GM12892 (cell line): ENCODE measurements around the gene GALNT2.

Source experiments
- DNase-seq: peaks from one replicate; pipeline ENCODE4 v3.0.0; 2011; ENCODE audit not compliant: insufficient read length
- FAIRE-seq: peaks from 2 replicates; lab custom pipeline; 2011; peaks lifted over from hg19 to GRCh38; lab: Jason Lieb, UNC
- POLR2A ChIP-seq: IDR thresholded peaks from 2 replicates; pipeline ENCODE4 v1.6.1; 2011; ENCODE audit warnings: low read depth, low read length, control low read depth
- POLR2AphosphoS5 ChIP-seq: IDR thresholded peaks from 2 replicates; pipeline ENCODE4 v1.6.1; 2011; ENCODE audit warnings: low read depth, low read length, control low read depth
- TAF1 ChIP-seq: IDR thresholded peaks from 2 replicates; pipeline ENCODE4 v1.6.1; 2011; ENCODE audit warnings: low read depth, mild to moderate bottlenecking, control low read depth, low read length, borderline replicate concordance

GALNT2 gene

GRCh38 chr1:230067871-230068620 lies 1.0 kb downstream of the GALNT2 start:
- peak; percentile 47 for DNase-seq
- FAIRE-seq = peak; percentile 38
- no peak for TF ChIP-seq POLR2AphosphoS5
- TF ChIP-seq TAF1 = no peak
- no peak for TF ChIP-seq POLR2A

- TF ChIP-seq POLR2A (no peak), POLR2AphosphoS5 (no peak), TAF1 (no peak)
- DNase-seq = no peak
- FAIRE-seq = no peak
These were observed 1.5 kb downstream of the GALNT2 start for GRCh38 chr1:230068621-230068873.

GRCh38 chr1:230068952-230069684 lies 2.1 kb downstream of the GALNT2 start:
- no peak for TF ChIP-seq TAF1
- TF ChIP-seq POLR2AphosphoS5 = no peak
- no peak for TF ChIP-seq POLR2A
- peak; percentile 72 for FAIRE-seq
- DNase-seq = no peak

GRCh38 chr1:230069796-230070195 lies 2.8 kb downstream of the GALNT2 start:
- TF ChIP-seq POLR2AphosphoS5 (no peak), POLR2A (no peak), TAF1 (no peak)
- DNase-seq = no peak
- FAIRE-seq = no peak

GRCh38 chr1:230070321-230071208 lies 3.5 kb downstream of the GALNT2 start:
- DNase-seq (no peak), FAIRE-seq (no peak)
- TF ChIP-seq POLR2AphosphoS5 (no peak), POLR2A (no peak), TAF1 (no peak)

- FAIRE-seq (no peak), DNase-seq (no peak)
- TF ChIP-seq TAF1 (no peak), POLR2A (no peak), POLR2AphosphoS5 (no peak)
These were observed 4.3 kb downstream of the GALNT2 start for GRCh38 chr1:230071316-230071715.

- TF ChIP-seq POLR2A = no peak
- no peak for TF ChIP-seq TAF1
- no peak for TF ChIP-seq POLR2AphosphoS5
- DNase-seq = no peak
- no peak for FAIRE-seq
These were observed 5.3 kb downstream of the GALNT2 start for GRCh38 chr1:230072296-230072695.

- TF ChIP-seq TAF1 (no peak), POLR2A (no peak), POLR2AphosphoS5 (no peak)
- DNase-seq (no peak), FAIRE-seq (no peak)
These were observed 5.8 kb downstream of the GALNT2 start for GRCh38 chr1:230072866-230073265.

GRCh38 chr1:230073371-230074035 lies 6.5 kb downstream of the GALNT2 start:
- TF ChIP-seq POLR2A (no peak), POLR2AphosphoS5 (no peak), TAF1 (no peak)
- FAIRE-seq = no peak
- DNase-seq = no peak

GRCh38 chr1:230074270-230074669 lies 7.2 kb downstream of the GALNT2 start:
- TF ChIP-seq POLR2AphosphoS5 (no peak), POLR2A (no peak), TAF1 (no peak)
- DNase-seq (no peak), FAIRE-seq (no peak)

- TF ChIP-seq TAF1 (no peak), POLR2AphosphoS5 (no peak), POLR2A (no peak)
- FAIRE-seq (no peak), DNase-seq (no peak)
These were observed 7.7 kb downstream of the GALNT2 start for GRCh38 chr1:230074762-230075161.
